HepG2 (cell line): Measurements from ENCODE around the gene NT5C. TPM values are rescaled to one million over a fixed set of nuclear protein-coding genes. Genes with fewer than 3 reads are reported as not detected.

Experiments used
- ATAC-seq: fragments of 200-7000 bp; cut with Tn5 transposase; 3 replicates; pipeline ENCODE4 v1.9.1; 2020; ENCODE audit warnings: mild to moderate bottlenecking, moderate library complexity
- Bru-seq: library from RNA; stranded (reverse); fragments of 400-500 nt; gene quantifications from one replicate; lab custom pipeline; 2021; lab: Mats Ljungman, UMichigan
- BruChase-seq, 2 experiments: library from RNA; stranded (reverse); fragments of 400-500 nt; gene quantifications; one replicate each; lab custom pipeline; 2021; lab: Mats Ljungman, UMichigan
- BruUV-seq: library from RNA; stranded (reverse); fragments of 400-500 nt; replicated peaks from 2 replicates; lab custom pipeline; 2021; lab: Mats Ljungman, UMichigan
- CTCF ChIA-PET: fragments of 300-600 bp; formaldehyde crosslinking; extraction: SDS; loops from one replicate; lab custom pipeline; 2021; ENCODE audit warnings: low total read pairs, inconsistent platforms, low intra/inter-chr PET ratio; lab: Yijun Ruan, JAX
- POLR2A ChIA-PET: fragments of 350-600 bp; sonication (Branson Sonifier 250); formaldehyde crosslinking; loops from one replicate; lab custom pipeline; 2020; ENCODE audit warnings: antibody characterized with exemption, inconsistent platforms; lab: Yijun Ruan, JAX
- DNase-seq: peaks from one replicate; pipeline ENCODE4 v3.0.0-alpha.2; 2015; ENCODE audit warnings: low spot score
- FAIRE-seq: peaks from 3 replicates; lab custom pipeline; 2011; peaks lifted over from hg19 to GRCh38; lab: Jason Lieb, UNC
- H2AFZ ChIP-seq: one replicate; pipeline ENCODE4 v1.6.1; 2011; ENCODE audit warnings: low read length, inconsistent platforms
- H3K27ac ChIP-seq: fragments of 300-600 bp; 3 replicates; pipeline ENCODE4 v1.8.0; 2011; ENCODE audit warnings: mixed run types, mild to moderate bottlenecking, mixed read lengths, low read length, inconsistent platforms; ENCODE audit not compliant: insufficient read depth; ENCODE audit errors: extremely low read length
- H3K27me3 ChIP-seq, 2 experiments: fragments of 200-600 bp in 1 of 2; 2 replicates in 1 of 2; 3 replicates in 1 of 2; pipeline versions ENCODE4 v1.6.0 to v1.8.0; 2011; ENCODE audit warnings: low read length in 2 of 2, mild to moderate bottlenecking in 2 of 2, moderate library complexity in 2 of 2, inconsistent platforms in 1 of 2; ENCODE audit not compliant: insufficient read depth in 2 of 2, control insufficient read depth in 1 of 2
- H3K36me3 ChIP-seq, 2 experiments: fragments of 200-600 bp in 1 of 2; replicated peaks in 1 of 2; 2 replicates in 1 of 2; 3 replicates in 1 of 2; pipeline versions ENCODE4 v1.5.1 to v1.8.0; 2011; ENCODE audit warnings: low read length in 2 of 2, inconsistent platforms in 1 of 2; ENCODE audit not compliant: insufficient read depth in 2 of 2, control insufficient read depth in 1 of 2
- H3K4me1 ChIP-seq: 2 replicates; pipeline ENCODE4 v1.5.1; 2012; ENCODE audit warnings: low read length, inconsistent platforms; ENCODE audit not compliant: insufficient read depth
- H3K4me2 ChIP-seq: 2 replicates; pipeline ENCODE4 v1.6.0; 2011; ENCODE audit warnings: low read depth, low read length, inconsistent platforms
- H3K4me3 ChIP-seq, 3 experiments: fragments of 200-600 bp in 1 of 3; sonication (generic), shearing (Covaris generic) in 1 of 3; replicated peaks in 1 of 3; 2 replicates each; pipeline ENCODE4 v1.5.1; 2011 to 2016; ENCODE audit warnings: low read length in 3 of 3, inconsistent platforms in 2 of 3, low read depth in 2 of 3, mild to moderate bottlenecking in 2 of 3, control low read depth in 1 of 3, mixed read lengths in 1 of 3; ENCODE audit not compliant: insufficient read depth in 1 of 3
- H3K79me2 ChIP-seq: one replicate; pipeline ENCODE4 v1.6.1; 2011; ENCODE audit warnings: low read length, inconsistent platforms; ENCODE audit not compliant: insufficient read depth
- H3K9ac ChIP-seq: 2 replicates; pipeline ENCODE4 v1.6.0; 2011; ENCODE audit warnings: mild to moderate bottlenecking, low read depth, low read length, inconsistent platforms; ENCODE audit not compliant: insufficient read depth
- H3K9me3 ChIP-seq: 2 replicates; pipeline ENCODE4 v1.5.1; 2012; ENCODE audit warnings: mild to moderate bottlenecking, low read length
- H4K20me1 ChIP-seq: 2 replicates; pipeline ENCODE4 v1.6.0; 2011; ENCODE audit warnings: inconsistent platforms, mild to moderate bottlenecking, low read length, moderate library complexity; ENCODE audit not compliant: insufficient read depth
- ARHGAP35 ChIP-seq: sonication (generic); formaldehyde crosslinking; IDR thresholded peaks from 2 replicates; pipeline ENCODE4 v1.9.0; 2022; ENCODE audit warnings: mild to moderate bottlenecking, inconsistent platforms, moderate library complexity, missing genetic modification reagents, borderline replicate concordance
- MEF2D ChIP-seq: sonication (generic); formaldehyde crosslinking; IDR thresholded peaks from 2 replicates; pipeline ENCODE4 v1.5.1; 2020; ENCODE audit warnings: mild to moderate bottlenecking, missing genetic modification reagents
- NFAT5 ChIP-seq: sonication (generic); formaldehyde crosslinking; IDR thresholded peaks from 2 replicates; pipeline ENCODE4 v1.4.0; 2020; ENCODE audit warnings: missing genetic modification reagents
- TSC22D2 ChIP-seq: sonication (generic); formaldehyde crosslinking; IDR thresholded peaks from 2 replicates; pipeline ENCODE4 v1.5.1; 2020; ENCODE audit warnings: missing genetic modification reagents, mild to moderate bottlenecking, borderline replicate concordance
- ZFP82 ChIP-seq: sonication (generic); formaldehyde crosslinking; IDR thresholded peaks from 2 replicates; pipeline ENCODE4 v1.5.1; 2020; ENCODE audit warnings: mild to moderate bottlenecking, missing genetic modification reagents, borderline replicate concordance
- ZNF446 ChIP-seq: sonication (generic); formaldehyde crosslinking; IDR thresholded peaks from 2 replicates; pipeline ENCODE4 v1.5.0; 2020; ENCODE audit warnings: mild to moderate bottlenecking, missing genetic modification reagents
- ZNF510 ChIP-seq: sonication (generic); formaldehyde crosslinking; IDR thresholded peaks from 2 replicates; pipeline ENCODE4 v1.4.0; 2020; ENCODE audit warnings: low read depth, mild to moderate bottlenecking, missing genetic modification reagents
- WGBS: methylation state at CpG from one replicate; pipeline ENCODE4 v1.1.6; 2017; ENCODE audit warnings: low lambda C conversion rate; 5-methylcytosine and 5-hydroxymethylcytosine counted together
- in situ Hi-C: cut with HindIII; loops from 2 replicates; pipeline ENCODE4 v1.10.0; 2017; ENCODE audit warnings: low pct_unique_long_range_greater_than_20kb; ENCODE audit not compliant: extremely low pct_ligation_motif_present
- intact Hi-C: fragments of 100-400 bp; cut with micrococcal nuclease; formaldehyde crosslinking; loops from one replicate; pipeline ENCODE4 v1.10.0; 2022; ENCODE audit not compliant: unreplicated experiment
- long read RNA-seq, 2 experiments: library from RNA in 1 of 2; library from polyadenylated mRNA in 1 of 2; stranded (forward) in 1 of 2; unstranded in 1 of 2; transcript quantifications; one replicate each; pipeline ENCODE4 v2.0.0, GENCODE V29; 2019 to 2022
- polyA minus RNA-seq, 3 experiments: library from RNA; depleted of rRNA, polyadenylated mRNA; stranded (reverse); fragments of >200 nt; gene quantifications; 2 replicates each; pipeline ENCODE4 v1.2.3, GENCODE V29; 2011; ENCODE audit warnings: low replicate concordance in 1 of 3
- polyA plus RNA-seq, 8 experiments: library from polyadenylated mRNA; depleted of rRNA in 3 of 8; stranded (reverse) in 7 of 8; unstranded in 1 of 8; fragments of >200 nt; fragmentation: Illumina TruSeq in 4 of 8; extraction: Trizol in 4 of 8; gene quantifications; 2 replicates each; pipeline versions ENCODE4 v1.2.1 to v1.2.3, GENCODE V29; 2011 to 2016; ENCODE audit warnings: low read depth in 4 of 8, missing spikeins in 1 of 8, mixed read lengths in 1 of 8; ENCODE audit not compliant: insufficient read depth in 1 of 8
- total RNA-seq, 5 experiments: library from RNA; depleted of rRNA; stranded (reverse); fragments of >200 nt; fragmentation: Illumina TruSeq; extraction: Trizol; gene quantifications; 2 replicates each; pipeline ENCODE4 v1.2.3, GENCODE V29; 2016; ENCODE audit warnings: low read depth in 1 of 5

Gene NT5C
- total RNA-seq (2016; rRNA removed; fragmentation: Illumina TruSeq; extraction: Trizol) (31.4 and 48.6 TPM in 2 replicates), polyA plus RNA-seq (2011; rRNA removed) (42.8 and 42.9 TPM in 2 replicates), polyA minus RNA-seq (2011; rRNA and poly(A)+ RNA removed; ENCODE audit: low replicate concordance) (14.0 and 27.7 TPM in 2 replicates), Bru-seq, nascent RNA (percentile 87 among the genes with signal in this experiment), BruChase-seq, experiment 1, labeled RNA remaining after a 6-hour chase (percentile 87 among the genes with signal in this experiment), BruChase-seq, experiment 2, labeled RNA remaining after a 2-hour chase (percentile 84 among the genes with signal in this experiment)
- total RNA-seq (2016; cell fraction: cytosol; rRNA removed; fragmentation: Illumina TruSeq; extraction: Trizol; ENCODE audit: low read depth): 21.9 and 22.5 TPM in 2 replicates
- 34.5 and 55.6 TPM in 2 replicates for total RNA-seq (2016; cell fraction: insoluble cytoplasmic fraction; rRNA removed; fragmentation: Illumina TruSeq; extraction: Trizol)
- total RNA-seq (2016; cell fraction: membrane; rRNA removed; fragmentation: Illumina TruSeq; extraction: Trizol): 26.2 and 30.0 TPM in 2 replicates
- total RNA-seq (2016; cell fraction: nucleus; rRNA removed; fragmentation: Illumina TruSeq; extraction: Trizol): 41.8 and 49.7 TPM in 2 replicates
- 24.5 and 47.2 TPM in 2 replicates for polyA plus RNA-seq (2011; cell fraction: cytosol; rRNA removed)
- 143 and 153 TPM in 2 replicates for polyA plus RNA-seq (2011; cell fraction: nucleus; rRNA removed)
- polyA plus RNA-seq (2012): 22.5 and 24.0 TPM in 2 replicates
- 20.3 and 23.1 TPM in 2 replicates for polyA plus RNA-seq (2016; cell fraction: cytosol; fragmentation: Illumina TruSeq; extraction: Trizol; ENCODE audit: low read depth)
- 30.7 and 32.5 TPM in 2 replicates for polyA plus RNA-seq (2016; cell fraction: insoluble cytoplasmic fraction; fragmentation: Illumina TruSeq; extraction: Trizol; ENCODE audit: low read depth)
- 20.1 and 23.2 TPM in 2 replicates for polyA plus RNA-seq (2016; cell fraction: membrane; fragmentation: Illumina TruSeq; extraction: Trizol; ENCODE audit: low read depth)
- 95.9 and 100 TPM in 2 replicates for polyA plus RNA-seq (2016; cell fraction: nucleus; fragmentation: Illumina TruSeq; extraction: Trizol; ENCODE audit: insufficient read depth, low read depth)
- 5.2 and 5.9 TPM in 2 replicates for polyA minus RNA-seq (2011; cell fraction: cytosol; rRNA and poly(A)+ RNA removed)
- 21.5 and 23.6 TPM in 2 replicates for polyA minus RNA-seq (2011; cell fraction: nucleus; rRNA and poly(A)+ RNA removed)
- long read RNA-seq, experiment 1, transcript NT5C-201 (5 exons, 954 nt): major isoform, 53 of 69 reads
- long read RNA-seq, experiment 1, partial matches to known transcripts: 2 of 69 reads
- long read RNA-seq, experiment 1, other reads (novel, unspliced or antisense): 5 of 69 reads
- long read RNA-seq, experiment 2, transcript NT5C-201 (5 exons, 954 nt): major isoform, 34 of 55 reads
- long read RNA-seq, experiment 2, partial matches to known transcripts: 3 of 55 reads
- long read RNA-seq, experiment 2, other reads (novel, unspliced or antisense): 8 of 55 reads

- H4K20me1 ChIP-seq: peaks cover 4% of the 10 kb centered on the region; the same call in 1 of the 2 replicates
- peak within 1 kb of the TSS; percentile 59 for H3K4me2 ChIP-seq
- FAIRE-seq (no peak), ATAC-seq (peak; percentile 91), DNase-seq (peak; percentile 79)
- peaks cover 26% of the 10 kb centered on the region for H3K4me1 ChIP-seq
- intact Hi-C loops: loop anchor here (5.0 kb wide), 1 partner anchor 71 kb away; no protein-coding TSS in a partner anchor
- in situ Hi-C loops: no loop called here
- H3K9ac ChIP-seq: peak within 1 kb of the TSS; percentile 85
- TSS peak; percentile 63 for BruUV-seq
- H3K27me3 ChIP-seq: no peaks in the 10 kb centered on the region
- CTCF ChIA-PET: interaction anchor here (1.0 to 2.8 kb wide), 4 partner anchors 17 to 71 kb away, joined by 3 to 26 read pairs (median 6); no protein-coding TSS in a partner anchor
- H3K9me3 ChIP-seq: no peaks in the 10 kb centered on the region
- peaks cover 8% of the 10 kb centered on the region for H3K79me2 ChIP-seq
- H3K4me3 ChIP-seq: peak within 1 kb of the TSS; percentile 77 to 96 (median 83)
- POLR2A ChIA-PET: interaction anchor here (0.6 to 3.1 kb wide), 37 partner anchors 9 to 648 kb away, joined by 3 to 23 read pairs (median 4); partner anchors contain the start of genes ARMC7, CDR2L, FDXR and JPT1
- H3K27ac ChIP-seq: peak within 1 kb of the TSS; percentile 86
- no peak within 1 kb of the TSS for H2AFZ ChIP-seq
- H3K36me3 ChIP-seq: peaks cover 10 to 31% of the 10 kb centered on the region in 2 experiments
- WGBS: 7% methylated on average over 13 of the region's 82 CpGs
- TF ChIP-seq NFAT5 (CRISPR knock-in tag) (peak; percentile 93; the same call in 1 of the 2 replicates), ZNF446 (peak; percentile 77; the same call in 1 of the 2 replicates), ZNF510 (CRISPR knock-in tag) (peak; percentile 53; the same call in 1 of the 2 replicates), MEF2D (CRISPR knock-in tag) (peak; percentile 6; the same call in 1 of the 2 replicates), ZFP82 (CRISPR knock-in tag) (no peak), TSC22D2 (CRISPR knock-in tag) (no peak), ARHGAP35 (CRISPR knock-in tag) (peak; percentile 95)
These were observed at the start of gene NT5C for GRCh38 chr17:75131278-75132017. Gene NT5C, minus strand, starts transcription at chr17:75131742. Its CDS starts 35 bp downstream, at chr17:75131707.
